ENCODE measurements around the gene MYH7.

- no peak for TF ChIP-seq POLR2A (IDR thresholded peaks at IDR 0.05; ENCODE audit: low read depth, low read length)
- no peak for TF ChIP-seq POLR2AphosphoS5 (IDR thresholded peaks at IDR 0.05; ENCODE audit: low read depth, low read length)
Measured at GRCh38 chr14:23387916-23388882, 47.3 kb downstream of the MYH7 start.
